Esophagus muscularis mucosa (tissue), 3 donors: Measurements from ENCODE around the gene ZBTB18.

Source experiments
- POLR2AphosphoS5 ChIP-seq, 2 donors: sonication (generic); formaldehyde crosslinking; IDR thresholded peaks; one replicate each; pipeline ENCODE4 v1.6.1; 2017; ENCODE audit warnings: antibody characterized with exemption in 2 of 2
- TF ChIP-seq, protein P1 (sequence below), 3 experiments: fragments of 200-600 bp in 2 of 3; fragments of 450-650 bp in 1 of 3; sonication (generic) in 2 of 3; IDR thresholded peaks; one replicate each; pipeline ENCODE4 v1.5.1; 2017 to 2019; ENCODE audit warnings: antibody characterized with exemption in 3 of 3, mild to moderate bottlenecking in 2 of 3, moderate library complexity in 1 of 3

- no peak for TF ChIP-seq POLR2AphosphoS5 (IDR thresholded peaks at IDR 0.05)
- TF ChIP-seq, protein P1, sequence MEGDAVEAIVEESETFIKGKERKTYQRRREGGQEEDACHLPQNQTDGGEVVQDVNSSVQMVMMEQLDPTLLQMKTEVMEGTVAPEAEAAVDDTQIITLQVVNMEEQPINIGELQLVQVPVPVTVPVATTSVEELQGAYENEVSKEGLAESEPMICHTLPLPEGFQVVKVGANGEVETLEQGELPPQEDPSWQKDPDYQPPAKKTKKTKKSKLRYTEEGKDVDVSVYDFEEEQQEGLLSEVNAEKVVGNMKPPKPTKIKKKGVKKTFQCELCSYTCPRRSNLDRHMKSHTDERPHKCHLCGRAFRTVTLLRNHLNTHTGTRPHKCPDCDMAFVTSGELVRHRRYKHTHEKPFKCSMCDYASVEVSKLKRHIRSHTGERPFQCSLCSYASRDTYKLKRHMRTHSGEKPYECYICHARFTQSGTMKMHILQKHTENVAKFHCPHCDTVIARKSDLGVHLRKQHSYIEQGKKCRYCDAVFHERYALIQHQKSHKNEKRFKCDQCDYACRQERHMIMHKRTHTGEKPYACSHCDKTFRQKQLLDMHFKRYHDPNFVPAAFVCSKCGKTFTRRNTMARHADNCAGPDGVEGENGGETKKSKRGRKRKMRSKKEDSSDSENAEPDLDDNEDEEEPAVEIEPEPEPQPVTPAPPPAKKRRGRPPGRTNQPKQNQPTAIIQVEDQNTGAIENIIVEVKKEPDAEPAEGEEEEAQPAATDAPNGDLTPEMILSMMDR (IDR thresholded peaks at IDR 0.05), result no peak
Observed at GRCh38 chr1:244087021-244087560, 36.0 kb downstream of the ZBTB18 start.
